H1 (cell line): ENCODE results near the gene KIDINS220.

Experiments used
- CTCF ChIP-seq, 3 experiments: IDR thresholded peaks; 1 replicate in 2 of 3; 2 replicates in 1 of 3; pipeline versions ENCODE4 v1.5.1 to v1.6.1; 2011; ENCODE audit warnings: low read length in 3 of 3, mild to moderate bottlenecking in 3 of 3, inconsistent platforms in 2 of 3, low read depth in 1 of 3, moderate library complexity in 1 of 3; ENCODE audit not compliant: insufficient read depth in 1 of 3; ENCODE audit errors: control extremely low read depth in 1 of 3
- EGR1 ChIP-seq: IDR thresholded peaks from 2 replicates; pipeline ENCODE4 v1.6.1; 2011; ENCODE audit warnings: low read depth, low read length, borderline replicate concordance
- EP300 ChIP-seq, 2 experiments: IDR thresholded peaks; 1 replicate in 1 of 2; 2 replicates in 1 of 2; pipeline ENCODE4 v1.6.1; 2011 to 2012; ENCODE audit warnings: low read depth in 2 of 2, low read length in 2 of 2, mild to moderate bottlenecking in 2 of 2, borderline replicate concordance in 1 of 2, inconsistent platforms in 1 of 2, moderate library complexity in 1 of 2
- KDM1A ChIP-seq: fragments of 200-600, 300-600 bp; sonication (generic); IDR thresholded peaks from 2 replicates; pipeline ENCODE4 v1.7.1; 2016; ENCODE audit warnings: mild to moderate bottlenecking, low read length, borderline replicate concordance

- TF ChIP-seq EGR1 (no peak), KDM1A (no peak), EP300 (IDR thresholded peaks at IDR 0.05; ENCODE audit: borderline replicate concordance in 1 of 2, low read depth in 2 of 2, low read length in 2 of 2) (no peak), CTCF (IDR thresholded peaks at IDR 0.05; ENCODE audit: control extremely low read depth in 1 of 3, insufficient read depth in 1 of 3, low read depth in 1 of 3, low read length in 3 of 3) (no peak)
Observed at GRCh38 chr2:8851811-8852560, 14.6 kb upstream of the KIDINS220 start.
